Astrocyte of the hippocampus (primary cell): ENCODE measurements around the gene SRRM1.
"Not testable (repeated sequence)": the region's sequence is repeated elsewhere in the genome, so short reads cannot be mapped to it uniquely, and the experiment has no call there.

ENCODE experiments used
- DNase-seq: peaks from one replicate; pipeline ENCODE4 v3.0.0; 2011; ENCODE audit warnings: low read depth, low spot score

Gene SRRM1

DNA sequence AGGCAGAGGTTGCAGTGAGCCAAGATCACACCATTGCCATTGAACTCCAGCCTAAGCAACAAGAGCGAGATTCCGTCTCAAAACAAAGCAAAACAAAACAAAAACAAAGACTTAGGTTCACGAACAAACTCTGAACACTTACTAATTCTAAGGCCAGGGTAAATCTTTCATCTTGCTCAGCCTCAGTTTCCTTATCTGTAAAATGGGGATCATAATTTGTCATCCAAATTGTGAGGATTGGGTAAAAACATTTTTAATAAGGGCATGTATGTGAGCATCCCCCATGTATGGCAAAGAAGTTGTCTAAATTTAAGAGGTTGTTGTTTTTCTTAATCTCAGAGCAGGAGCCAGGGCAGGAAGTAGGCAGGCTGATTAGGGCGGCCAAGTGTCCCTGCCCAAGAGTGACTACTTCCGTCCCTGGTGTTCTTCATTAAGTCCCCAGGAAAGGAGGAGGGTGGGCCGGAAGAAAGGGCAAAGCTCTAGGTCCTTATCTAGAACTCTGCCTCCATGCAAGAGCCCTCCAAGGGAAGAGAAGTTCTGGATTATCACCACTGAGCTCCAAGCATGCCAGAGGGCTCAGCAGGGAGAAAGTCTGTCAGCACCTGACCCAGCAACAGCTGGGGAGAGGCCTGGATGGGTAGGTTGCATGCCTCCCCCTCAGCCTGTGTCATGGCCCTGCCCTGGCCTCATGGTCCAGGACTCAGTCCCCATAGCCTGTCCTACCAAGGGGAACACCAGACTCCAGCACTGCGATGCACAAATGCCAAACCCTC is 52.3 kb downstream of the SRRM1 start:
- no peak for DNase-seq

GRCh38 chr1:24696041-24696755 is 53.1 kb downstream of the SRRM1 start:
- DNase-seq, result no peak

- no peak for DNase-seq
These were observed 53.7 kb downstream of the SRRM1 start for GRCh38 chr1:24696756-24697330.

DNA sequence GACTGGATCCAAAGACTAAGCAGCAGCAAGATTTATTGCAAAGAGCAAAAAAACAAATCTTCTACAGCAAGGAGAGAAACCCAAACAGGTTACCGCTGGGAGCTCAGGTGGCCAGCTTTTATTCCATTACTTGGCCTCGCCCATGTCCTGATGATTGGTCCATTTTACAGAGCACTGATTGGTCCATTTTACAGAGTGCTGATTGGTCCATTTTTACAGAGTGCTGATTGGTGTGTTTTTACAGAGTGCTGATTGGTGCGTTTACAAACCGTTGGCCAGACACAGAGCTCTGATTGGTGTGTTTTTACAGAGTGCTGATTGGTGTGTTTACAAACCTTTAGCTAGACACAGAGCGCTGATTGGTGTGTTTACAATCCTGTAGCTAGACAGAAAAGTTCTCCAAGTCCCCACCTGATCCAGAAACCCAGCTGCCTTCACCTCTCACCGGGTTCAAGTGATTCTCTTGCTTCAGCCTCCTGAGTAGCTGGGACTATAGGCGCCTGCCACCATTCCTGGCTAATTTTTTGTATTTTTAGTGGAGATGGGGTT is 54.4 kb downstream of the SRRM1 start:
- not testable (repeated sequence) for DNase-seq

GRCh38 chr1:24698326-24698725 is 55.2 kb downstream of the SRRM1 start:
- not testable (repeated sequence) for DNase-seq

DNA sequence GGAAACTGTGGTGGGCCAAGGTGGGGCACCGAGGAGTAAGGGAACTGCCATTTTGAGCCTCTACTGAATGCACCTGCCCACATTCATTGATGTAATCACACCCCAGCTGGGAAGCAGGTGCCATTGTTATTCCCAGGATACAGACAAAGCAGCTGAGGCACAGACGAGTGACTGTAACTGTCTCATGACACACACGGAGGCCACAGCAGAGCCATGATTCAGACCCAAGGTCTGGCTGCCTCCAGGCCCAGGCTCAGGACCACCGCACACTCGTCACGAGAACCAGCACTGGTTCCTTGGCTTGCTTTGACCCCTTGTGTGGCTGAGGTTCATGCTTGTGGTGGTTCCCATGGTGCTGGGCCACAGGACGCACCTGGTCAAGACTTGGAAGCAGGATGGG is 56.5 kb downstream of the SRRM1 start:
- no peak for DNase-seq

DNA sequence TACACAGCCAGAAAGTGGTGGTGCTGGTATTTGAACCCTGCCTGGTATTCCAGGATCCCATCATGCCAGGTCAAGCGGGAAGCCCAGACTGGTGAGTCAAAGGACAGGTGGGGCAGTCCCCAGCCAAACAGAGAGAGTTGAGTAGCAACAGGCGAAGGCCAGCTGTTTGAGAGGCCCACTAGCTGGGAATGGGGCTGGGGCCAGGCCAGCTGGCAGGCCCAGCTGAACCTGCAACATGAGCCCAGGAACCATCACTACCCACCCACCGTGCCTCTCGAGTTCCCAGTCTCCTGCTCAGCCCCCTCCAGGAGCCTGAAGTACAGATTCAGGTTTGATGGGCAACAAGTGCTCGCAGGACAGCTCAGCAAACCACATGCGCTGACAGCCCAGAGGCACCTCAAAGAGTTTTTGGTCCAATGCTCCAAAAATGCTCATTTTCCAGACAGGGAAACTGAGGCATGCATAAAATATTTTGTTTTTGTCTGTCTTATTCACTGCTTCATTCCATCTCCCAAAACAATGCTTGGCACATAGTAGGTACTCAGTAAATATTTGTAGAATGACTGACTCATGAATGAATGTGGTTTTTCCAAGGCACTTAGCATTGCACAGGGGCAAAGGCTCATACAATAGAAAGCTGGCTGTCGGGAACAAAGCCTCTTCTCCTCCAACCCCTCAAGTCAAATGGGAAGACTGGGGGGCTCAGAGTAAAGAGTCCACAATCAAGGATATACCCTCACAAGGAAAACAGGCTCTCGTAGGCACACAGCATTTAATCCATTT is 59.6 kb downstream of the SRRM1 start:
- peak; percentile 89 for DNase-seq

GRCh38 chr1:24704411-24705259 is 61.5 kb downstream of the SRRM1 start:
- DNase-seq, result peak; percentile 86

GRCh38 chr1:24705260-24706073 is 62.4 kb downstream of the SRRM1 start:
- peak; percentile 97 for DNase-seq

- not testable (repeated sequence) for DNase-seq
These were observed 62.9 kb downstream of the SRRM1 start for GRCh38 chr1:24706074-24706389.

GRCh38 chr1:24707687-24708086 is 64.6 kb downstream of the SRRM1 start:
- DNase-seq, result peak; percentile 46

GRCh38 chr1:24708938-24709337 is 65.8 kb downstream of the SRRM1 start:
- no peak for DNase-seq

GRCh38 chr1:24709791-24710441 is 66.8 kb downstream of the SRRM1 start:
- DNase-seq, result no peak

GRCh38 chr1:24711329-24711728 is 68.2 kb downstream of the SRRM1 start:
- DNase-seq, result no peak

- peak; percentile 65 for DNase-seq
These were observed 70.1 kb downstream of the SRRM1 start for GRCh38 chr1:24713176-24713575.

DNA sequence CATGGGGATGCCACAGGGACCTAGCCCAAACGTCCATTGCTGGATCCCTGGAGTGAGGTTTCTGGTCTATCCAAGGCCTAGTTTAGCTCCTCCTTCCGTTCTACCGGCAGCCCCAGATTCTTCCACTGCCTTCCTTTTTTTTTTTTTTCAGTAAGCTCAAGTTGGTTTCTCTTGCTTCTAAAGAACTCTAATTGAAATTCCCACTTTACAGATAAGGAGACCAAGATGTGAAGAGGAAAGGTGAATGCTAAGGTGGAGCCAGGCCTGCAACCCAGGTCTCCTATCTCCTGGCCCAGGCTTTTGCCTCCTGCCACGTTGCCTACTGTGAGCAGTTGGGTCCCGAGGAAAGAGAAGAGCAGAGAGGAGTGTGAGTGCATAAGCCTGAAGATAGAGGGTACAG is 70.6 kb downstream of the SRRM1 start:
- no peak for DNase-seq

GRCh38 chr1:24714859-24715520 is 71.9 kb downstream of the SRRM1 start:
- DNase-seq, result peak; percentile 77

GRCh38 chr1:24715658-24716057 is 72.6 kb downstream of the SRRM1 start:
- no peak for DNase-seq
